Osteoblast (primary cell): ENCODE data around the gene MC5R. TPM values are rescaled to one million over a fixed set of nuclear protein-coding genes. Genes with fewer than 3 reads are reported as not detected.

Experiments used
- DNase-seq: peaks from one replicate; pipeline ENCODE4 v3.0.0; 2011; ENCODE audit warnings: low spot score, mixed read lengths; ENCODE audit not compliant: insufficient read length; ENCODE audit errors: missing footprints
- H2AFZ ChIP-seq: 2 replicates; pipeline ENCODE4 v1.6.0; 2011; ENCODE audit warnings: mild to moderate bottlenecking, low read length
- H3K27ac ChIP-seq: 2 replicates; pipeline ENCODE4 v1.5.1; 2011; ENCODE audit warnings: mild to moderate bottlenecking, low read depth, low read length, moderate library complexity
- H3K27me3 ChIP-seq: 2 replicates; pipeline ENCODE4 v1.6.0; 2012; ENCODE audit warnings: mild to moderate bottlenecking, control low read depth, inconsistent platforms, low read length, moderate library complexity; ENCODE audit not compliant: insufficient read depth
- H3K36me3 ChIP-seq: 2 replicates; pipeline ENCODE4 v1.5.1; 2011; ENCODE audit warnings: mild to moderate bottlenecking, low read length, control low read depth, moderate library complexity; ENCODE audit not compliant: insufficient read depth
- H3K4me1 ChIP-seq: 2 replicates; pipeline ENCODE4 v1.5.1; 2011; ENCODE audit warnings: mild to moderate bottlenecking, low read length, control low read depth, moderate library complexity; ENCODE audit not compliant: insufficient read depth
- H3K4me2 ChIP-seq: 2 replicates; pipeline ENCODE4 v1.6.0; 2011; ENCODE audit warnings: mild to moderate bottlenecking, low read length; ENCODE audit not compliant: insufficient read depth
- H3K4me3 ChIP-seq: fragments of 200-600 bp; sonication (generic); 3 replicates; pipeline ENCODE4 v1.5.1; 2012; ENCODE audit warnings: mild to moderate bottlenecking, low read length, inconsistent platforms; ENCODE audit not compliant: insufficient read depth
- H3K79me2 ChIP-seq: 2 replicates; pipeline ENCODE4 v1.6.0; 2012; ENCODE audit warnings: mild to moderate bottlenecking, low read length, control low read depth, inconsistent platforms; ENCODE audit not compliant: insufficient read depth
- H3K9me3 ChIP-seq: 2 replicates; pipeline ENCODE4 v1.5.1; 2011; ENCODE audit warnings: low read depth, low read length, control low read depth
- H4K20me1 ChIP-seq: 2 replicates; pipeline ENCODE4 v1.6.0; 2012; ENCODE audit warnings: mild to moderate bottlenecking, low read length, control low read depth; ENCODE audit not compliant: insufficient read depth
- total RNA-seq: library from RNA; depleted of rRNA; stranded (reverse); fragments of >200 nt; gene quantifications from 2 replicates; pipeline ENCODE4 v1.2.3, GENCODE V29; 2012
- TF ChIP-seq, protein P1 (sequence below): IDR thresholded peaks from 2 replicates; pipeline ENCODE4 v1.5.1; 2011; ENCODE audit warnings: mild to moderate bottlenecking, low read depth, low read length, moderate library complexity; ENCODE audit errors: extremely low read depth

MC5R gene
- total RNA-seq, 1 donor, result 0.36 TPM

DNA sequence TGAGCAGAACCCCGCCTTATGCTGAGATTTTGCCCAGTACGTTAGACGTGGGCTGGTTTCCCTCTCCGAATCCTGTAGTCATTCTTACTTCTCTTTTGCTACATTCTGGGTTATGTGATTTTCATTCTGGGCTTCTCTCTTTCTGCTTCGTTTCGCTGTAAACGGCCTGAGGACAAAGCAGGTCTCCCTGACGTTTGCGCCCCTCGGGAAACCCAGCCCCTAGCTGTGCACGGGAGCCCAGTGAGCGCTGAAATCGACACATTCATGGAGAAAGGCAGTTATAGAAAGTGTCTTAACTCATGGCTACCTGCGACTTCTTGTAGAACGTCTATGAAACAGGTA, 22.7 kb upstream of the MC5R start:
- peaks cover 4% of the 10 kb centered on the region for H4K20me1 ChIP-seq
- H3K4me1 ChIP-seq, result peaks cover 3% of the 10 kb centered on the region
- no peak for DNase-seq
- peaks cover 4% of the 10 kb centered on the region for H3K27me3 ChIP-seq
- no peak overlapping the region for H3K27ac ChIP-seq
- TF ChIP-seq, protein P1, sequence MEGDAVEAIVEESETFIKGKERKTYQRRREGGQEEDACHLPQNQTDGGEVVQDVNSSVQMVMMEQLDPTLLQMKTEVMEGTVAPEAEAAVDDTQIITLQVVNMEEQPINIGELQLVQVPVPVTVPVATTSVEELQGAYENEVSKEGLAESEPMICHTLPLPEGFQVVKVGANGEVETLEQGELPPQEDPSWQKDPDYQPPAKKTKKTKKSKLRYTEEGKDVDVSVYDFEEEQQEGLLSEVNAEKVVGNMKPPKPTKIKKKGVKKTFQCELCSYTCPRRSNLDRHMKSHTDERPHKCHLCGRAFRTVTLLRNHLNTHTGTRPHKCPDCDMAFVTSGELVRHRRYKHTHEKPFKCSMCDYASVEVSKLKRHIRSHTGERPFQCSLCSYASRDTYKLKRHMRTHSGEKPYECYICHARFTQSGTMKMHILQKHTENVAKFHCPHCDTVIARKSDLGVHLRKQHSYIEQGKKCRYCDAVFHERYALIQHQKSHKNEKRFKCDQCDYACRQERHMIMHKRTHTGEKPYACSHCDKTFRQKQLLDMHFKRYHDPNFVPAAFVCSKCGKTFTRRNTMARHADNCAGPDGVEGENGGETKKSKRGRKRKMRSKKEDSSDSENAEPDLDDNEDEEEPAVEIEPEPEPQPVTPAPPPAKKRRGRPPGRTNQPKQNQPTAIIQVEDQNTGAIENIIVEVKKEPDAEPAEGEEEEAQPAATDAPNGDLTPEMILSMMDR, result no peak
- no peaks in the 10 kb centered on the region for H3K79me2 ChIP-seq
- H2AFZ ChIP-seq, result peak overlapping the region; percentile 83
- no peaks in the 10 kb centered on the region for H3K9me3 ChIP-seq
- H3K36me3 ChIP-seq, result no peaks in the 10 kb centered on the region
- H3K4me2 ChIP-seq, result peak overlapping the region; percentile 81
- H3K4me3 ChIP-seq, result peak overlapping the region; percentile 58

DNA sequence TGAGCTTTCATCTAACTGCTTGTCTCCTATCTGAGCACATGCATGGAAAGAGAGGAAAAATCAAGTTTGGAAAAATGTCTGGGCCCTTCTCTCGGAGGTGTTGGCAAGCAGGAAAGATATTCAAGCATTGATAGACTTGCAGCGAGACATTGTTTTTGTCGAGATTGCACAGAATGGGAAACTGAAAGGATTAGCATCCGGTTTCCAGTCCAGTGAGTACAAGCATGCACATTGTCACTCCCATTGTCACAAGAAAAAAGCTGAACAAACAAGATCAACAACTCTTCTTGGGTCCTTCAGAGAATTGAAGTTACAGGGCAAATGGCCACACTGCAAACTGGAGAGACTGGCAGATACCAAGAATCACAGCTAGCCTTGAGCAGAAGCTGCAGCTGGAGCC, 19.6 kb upstream of the MC5R start:
- peaks cover 4% of the 10 kb centered on the region for H4K20me1 ChIP-seq
- no peak overlapping the region for H3K4me3 ChIP-seq
- H3K4me1 ChIP-seq, result peaks cover 3% of the 10 kb centered on the region
- TF ChIP-seq, protein P1, result no peak
- no peaks in the 10 kb centered on the region for H3K9me3 ChIP-seq
- H2AFZ ChIP-seq, result no peak overlapping the region
- H3K36me3 ChIP-seq, result no peaks in the 10 kb centered on the region
- H3K27ac ChIP-seq, result no peak overlapping the region
- DNase-seq, result no peak
- H3K79me2 ChIP-seq, result no peaks in the 10 kb centered on the region
- H3K27me3 ChIP-seq, result peaks cover 4% of the 10 kb centered on the region
- no peak overlapping the region for H3K4me2 ChIP-seq

DNA sequence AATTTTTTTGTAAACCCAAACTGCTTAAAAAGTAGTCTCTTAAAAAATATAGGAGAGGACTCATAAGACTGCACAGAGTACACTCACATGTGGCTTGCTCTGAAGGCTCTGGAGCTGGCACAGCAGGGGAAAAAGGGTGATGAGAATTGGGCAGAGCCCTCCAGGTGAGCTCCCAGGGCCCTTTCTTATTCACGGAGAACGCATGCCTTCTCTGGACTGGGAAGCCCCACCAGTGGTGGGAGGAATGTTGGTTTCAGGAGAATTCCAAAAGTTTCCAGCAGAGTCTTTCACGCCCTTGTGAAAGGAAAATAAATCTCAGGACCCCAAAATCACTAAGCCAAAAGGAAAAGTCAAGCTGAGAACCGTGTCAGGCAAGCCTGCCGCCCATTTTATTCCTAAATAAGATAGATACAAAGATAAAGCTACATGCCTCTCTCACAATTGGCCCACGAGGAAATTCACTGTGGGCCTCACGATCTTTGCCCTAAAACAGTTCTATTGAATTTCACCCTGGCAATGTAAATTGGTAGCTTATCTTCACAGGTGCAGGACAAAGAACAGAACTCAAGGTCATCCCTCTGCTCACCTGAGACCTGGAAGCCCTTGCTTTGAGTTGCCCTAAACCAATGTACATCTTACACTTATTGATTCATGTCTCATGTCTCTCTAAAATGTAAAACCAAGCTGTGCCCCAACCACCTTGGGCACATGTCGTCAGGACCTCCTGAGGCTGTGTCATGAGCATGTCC, 15.5 kb upstream of the MC5R start:
- Histone ChIP-seq H3K4me2 (no peak overlapping the region), H4K20me1 (peaks cover 1% of the 10 kb centered on the region), H3K27ac (no peak overlapping the region), H3K36me3 (no peaks in the 10 kb centered on the region), H3K27me3 (no peaks in the 10 kb centered on the region), H3K79me2 (no peaks in the 10 kb centered on the region), H3K9me3 (no peaks in the 10 kb centered on the region), H2AFZ (no peak overlapping the region), H3K4me3 (no peak overlapping the region), H3K4me1 (no peaks in the 10 kb centered on the region)
- DNase-seq, result no peak
- TF ChIP-seq, protein P1, result no peak

DNA sequence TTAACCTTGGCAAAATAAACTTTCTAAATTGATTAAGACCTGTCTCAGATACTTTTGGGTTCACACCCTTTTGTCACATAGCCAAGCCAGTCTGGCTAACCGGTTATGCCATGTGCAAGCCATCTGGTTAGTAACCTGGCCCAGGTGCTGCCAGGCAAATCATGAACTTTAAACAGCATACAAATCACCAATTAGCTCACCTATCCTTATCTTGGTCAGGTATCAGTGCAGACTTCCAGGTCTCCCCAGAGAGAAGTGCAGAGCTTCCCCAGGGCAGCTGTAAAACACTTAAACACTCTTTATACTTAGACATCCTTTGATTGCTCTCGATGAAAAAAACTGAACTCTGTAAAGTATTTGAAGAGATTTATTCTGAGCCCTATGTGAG, 14.9 kb upstream of the MC5R start:
- H3K36me3 ChIP-seq, result no peaks in the 10 kb centered on the region
- H3K27ac ChIP-seq, result no peak overlapping the region
- DNase-seq, result no peak
- no peaks in the 10 kb centered on the region for H3K4me1 ChIP-seq
- no peaks in the 10 kb centered on the region for H4K20me1 ChIP-seq
- TF ChIP-seq, protein P1, result no peak
- no peaks in the 10 kb centered on the region for H3K79me2 ChIP-seq
- H3K4me3 ChIP-seq, result no peak overlapping the region
- no peaks in the 10 kb centered on the region for H3K27me3 ChIP-seq
- no peaks in the 10 kb centered on the region for H3K9me3 ChIP-seq
- no peak overlapping the region for H3K4me2 ChIP-seq
- H2AFZ ChIP-seq, result no peak overlapping the region
